NB4 (cell line): ENCODE measurements around the gene PROC.

Experiments used
- DNase-seq: peaks from one replicate; pipeline ENCODE4 v3.0.0; 2010; ENCODE audit warnings: low read depth
- H3K4me3 ChIP-seq: one replicate; pipeline ENCODE4 v1.5.1; 2011; ENCODE audit warnings: mild to moderate bottlenecking, low read depth, low read length, moderate library complexity
- CTCF ChIP-seq: IDR thresholded peaks from one replicate; pipeline ENCODE4 v1.5.1; 2012; ENCODE audit warnings: low read depth, low read length
- MAX ChIP-seq: IDR thresholded peaks from 2 replicates; pipeline ENCODE4 v1.6.1; 2011; ENCODE audit warnings: low read depth, low read length
- MYC ChIP-seq: IDR thresholded peaks from 2 replicates; pipeline ENCODE4 v1.6.1; 2011; ENCODE audit warnings: low read depth, low read length
- POLR2A ChIP-seq: IDR thresholded peaks from 2 replicates; pipeline ENCODE4 v1.6.1; 2011; ENCODE audit warnings: mild to moderate bottlenecking; ENCODE audit not compliant: insufficient read length; ENCODE audit errors: extremely low read depth

PROC gene

GRCh38 chr2:127413782-127414637 lies 4.2 kb upstream of the PROC start:
- H3K4me3 ChIP-seq: no peak overlapping the region
- no peak for TF ChIP-seq MAX
- no peak for DNase-seq

GRCh38 chr2:127414638-127415592 lies 3.3 kb upstream of the PROC start:
- H3K4me3 ChIP-seq: no peak overlapping the region
- no peak for DNase-seq
- TF ChIP-seq MAX: no peak
- TF ChIP-seq MYC: no peak
- no peak for TF ChIP-seq POLR2A
- TF ChIP-seq CTCF: no peak

GRCh38 chr2:127415593-127416505 lies 2.4 kb upstream of the PROC start:
- peak; percentile 70 for DNase-seq
- TF ChIP-seq CTCF (peak; percentile 48), MYC (no peak), MAX (no peak), POLR2A (no peak)
- peak overlapping the region; percentile 39 for H3K4me3 ChIP-seq

GRCh38 chr2:127416506-127417001 lies 1.7 kb upstream of the PROC start:
- H3K4me3 ChIP-seq: peak overlapping the region; percentile 39

GRCh38 chr2:127417406-127417805 lies 821 bp upstream of the PROC start:
- no peak for DNase-seq
- no peak overlapping the region for H3K4me3 ChIP-seq
- no peak for TF ChIP-seq MYC
- no peak for TF ChIP-seq POLR2A
- no peak for TF ChIP-seq MAX
- no peak for TF ChIP-seq CTCF

More at GRCh38 chr2:127416506-127417001, 1.7 kb upstream of the PROC start:
- TF ChIP-seq MYC (peak; percentile 12; the same call in 1 of the 2 replicates), POLR2A (no peak)
- DNase-seq: peak; percentile 80

- no peak for DNase-seq
- no peak for TF ChIP-seq POLR2A
- no peak for TF ChIP-seq MAX
- TF ChIP-seq MYC: no peak
- no peak for TF ChIP-seq CTCF
- H3K4me3 ChIP-seq: no peak overlapping the region
Measured at GRCh38 chr2:127419112-127419430, 844 bp downstream of the PROC start.
